SK-N-SH (cell line): ENCODE results near the gene AADACL4.

Experiments
- EP300 ChIP-seq, 2 experiments: IDR thresholded peaks; 2 replicates each; pipeline versions ENCODE4 v1.4.0 to v1.6.1; 2012; ENCODE audit warnings: borderline replicate concordance in 1 of 2, low read depth in 1 of 2, low read length in 1 of 2
- EZH2phosphoT487 ChIP-seq: fragments of 200-600 bp; sonication (generic); IDR thresholded peaks from 2 replicates; pipeline ENCODE4 v1.6.1; 2017; ENCODE audit warnings: low read depth, mixed run types, mild to moderate bottlenecking, antibody characterized with exemption, moderate library complexity, borderline replicate concordance
- POLR2AphosphoS5 ChIP-seq: IDR thresholded peaks from 2 replicates; pipeline ENCODE4 v1.6.1; 2012; ENCODE audit warnings: low read depth, low read length
- SIN3A ChIP-seq: IDR thresholded peaks from 2 replicates; pipeline ENCODE4 v1.6.1; 2012; ENCODE audit warnings: low read depth, mild to moderate bottlenecking, low read length, moderate library complexity, borderline replicate concordance
- TF ChIP-seq, protein P1 (sequence below): fragments of 200-600 bp; sonication (generic); IDR thresholded peaks from 2 replicates; pipeline ENCODE4 v1.6.1; 2017; ENCODE audit warnings: antibody characterized with exemption, mild to moderate bottlenecking, moderate library complexity
- TF ChIP-seq, protein P2 (sequence below): IDR thresholded peaks from 2 replicates; pipeline ENCODE4 v1.4.0; 2012; ENCODE audit warnings: low read depth

DNA sequence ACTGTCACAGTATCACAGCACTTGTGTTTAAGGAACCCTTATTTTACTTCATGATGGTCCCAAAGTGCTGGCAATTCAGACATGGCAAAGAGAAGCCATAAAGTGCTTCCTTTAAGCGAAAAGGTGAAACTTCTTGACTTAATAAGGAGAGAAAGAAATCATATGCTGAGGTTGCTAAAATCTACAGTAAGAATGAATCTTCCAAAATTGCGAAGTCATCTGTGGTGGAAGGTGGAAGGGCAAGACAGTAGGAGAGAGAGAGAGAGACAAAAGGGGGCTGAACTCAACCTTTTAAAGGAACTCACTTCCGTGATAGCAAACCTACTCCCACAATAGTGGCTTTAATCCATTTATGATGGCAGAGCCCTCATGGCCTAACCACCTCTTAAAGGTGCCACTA, 52.8 kb downstream of the AADACL4 start:
- TF ChIP-seq POLR2AphosphoS5 = no peak
- TF ChIP-seq EP300 (IDR thresholded peaks at IDR 0.05; ENCODE audit: borderline replicate concordance in 1 of 2, low read depth in 1 of 2, low read length in 1 of 2) = no peak
- no peak for TF ChIP-seq SIN3A
- TF ChIP-seq, protein P1, sequence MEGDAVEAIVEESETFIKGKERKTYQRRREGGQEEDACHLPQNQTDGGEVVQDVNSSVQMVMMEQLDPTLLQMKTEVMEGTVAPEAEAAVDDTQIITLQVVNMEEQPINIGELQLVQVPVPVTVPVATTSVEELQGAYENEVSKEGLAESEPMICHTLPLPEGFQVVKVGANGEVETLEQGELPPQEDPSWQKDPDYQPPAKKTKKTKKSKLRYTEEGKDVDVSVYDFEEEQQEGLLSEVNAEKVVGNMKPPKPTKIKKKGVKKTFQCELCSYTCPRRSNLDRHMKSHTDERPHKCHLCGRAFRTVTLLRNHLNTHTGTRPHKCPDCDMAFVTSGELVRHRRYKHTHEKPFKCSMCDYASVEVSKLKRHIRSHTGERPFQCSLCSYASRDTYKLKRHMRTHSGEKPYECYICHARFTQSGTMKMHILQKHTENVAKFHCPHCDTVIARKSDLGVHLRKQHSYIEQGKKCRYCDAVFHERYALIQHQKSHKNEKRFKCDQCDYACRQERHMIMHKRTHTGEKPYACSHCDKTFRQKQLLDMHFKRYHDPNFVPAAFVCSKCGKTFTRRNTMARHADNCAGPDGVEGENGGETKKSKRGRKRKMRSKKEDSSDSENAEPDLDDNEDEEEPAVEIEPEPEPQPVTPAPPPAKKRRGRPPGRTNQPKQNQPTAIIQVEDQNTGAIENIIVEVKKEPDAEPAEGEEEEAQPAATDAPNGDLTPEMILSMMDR = no peak
- TF ChIP-seq, protein P2, sequence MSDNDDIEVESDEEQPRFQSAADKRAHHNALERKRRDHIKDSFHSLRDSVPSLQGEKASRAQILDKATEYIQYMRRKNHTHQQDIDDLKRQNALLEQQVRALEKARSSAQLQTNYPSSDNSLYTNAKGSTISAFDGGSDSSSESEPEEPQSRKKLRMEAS = no peak
- TF ChIP-seq EZH2phosphoT487 = no peak
